GM21381 (cell line): ENCODE results near the gene NES.

Experiments used
- ATAC-seq: cut with Tn5 transposase; IDR thresholded peaks from one replicate; pipeline ENCODE4 v1.9.1; 2021; ENCODE audit warnings: mild to moderate bottlenecking, moderate library complexity; ENCODE audit not compliant: unreplicated experiment

NES gene, protein sequence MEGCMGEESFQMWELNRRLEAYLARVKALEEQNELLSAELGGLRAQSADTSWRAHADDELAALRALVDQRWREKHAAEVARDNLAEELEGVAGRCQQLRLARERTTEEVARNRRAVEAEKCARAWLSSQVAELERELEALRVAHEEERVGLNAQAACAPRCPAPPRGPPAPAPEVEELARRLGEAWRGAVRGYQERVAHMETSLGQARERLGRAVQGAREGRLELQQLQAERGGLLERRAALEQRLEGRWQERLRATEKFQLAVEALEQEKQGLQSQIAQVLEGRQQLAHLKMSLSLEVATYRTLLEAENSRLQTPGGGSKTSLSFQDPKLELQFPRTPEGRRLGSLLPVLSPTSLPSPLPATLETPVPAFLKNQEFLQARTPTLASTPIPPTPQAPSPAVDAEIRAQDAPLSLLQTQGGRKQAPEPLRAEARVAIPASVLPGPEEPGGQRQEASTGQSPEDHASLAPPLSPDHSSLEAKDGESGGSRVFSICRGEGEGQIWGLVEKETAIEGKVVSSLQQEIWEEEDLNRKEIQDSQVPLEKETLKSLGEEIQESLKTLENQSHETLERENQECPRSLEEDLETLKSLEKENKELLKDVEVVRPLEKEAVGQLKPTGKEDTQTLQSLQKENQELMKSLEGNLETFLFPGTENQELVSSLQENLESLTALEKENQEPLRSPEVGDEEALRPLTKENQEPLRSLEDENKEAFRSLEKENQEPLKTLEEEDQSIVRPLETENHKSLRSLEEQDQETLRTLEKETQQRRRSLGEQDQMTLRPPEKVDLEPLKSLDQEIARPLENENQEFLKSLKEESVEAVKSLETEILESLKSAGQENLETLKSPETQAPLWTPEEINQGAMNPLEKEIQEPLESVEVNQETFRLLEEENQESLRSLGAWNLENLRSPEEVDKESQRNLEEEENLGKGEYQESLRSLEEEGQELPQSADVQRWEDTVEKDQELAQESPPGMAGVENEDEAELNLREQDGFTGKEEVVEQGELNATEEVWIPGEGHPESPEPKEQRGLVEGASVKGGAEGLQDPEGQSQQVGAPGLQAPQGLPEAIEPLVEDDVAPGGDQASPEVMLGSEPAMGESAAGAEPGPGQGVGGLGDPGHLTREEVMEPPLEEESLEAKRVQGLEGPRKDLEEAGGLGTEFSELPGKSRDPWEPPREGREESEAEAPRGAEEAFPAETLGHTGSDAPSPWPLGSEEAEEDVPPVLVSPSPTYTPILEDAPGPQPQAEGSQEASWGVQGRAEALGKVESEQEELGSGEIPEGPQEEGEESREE (N-terminal part only)

DNA sequence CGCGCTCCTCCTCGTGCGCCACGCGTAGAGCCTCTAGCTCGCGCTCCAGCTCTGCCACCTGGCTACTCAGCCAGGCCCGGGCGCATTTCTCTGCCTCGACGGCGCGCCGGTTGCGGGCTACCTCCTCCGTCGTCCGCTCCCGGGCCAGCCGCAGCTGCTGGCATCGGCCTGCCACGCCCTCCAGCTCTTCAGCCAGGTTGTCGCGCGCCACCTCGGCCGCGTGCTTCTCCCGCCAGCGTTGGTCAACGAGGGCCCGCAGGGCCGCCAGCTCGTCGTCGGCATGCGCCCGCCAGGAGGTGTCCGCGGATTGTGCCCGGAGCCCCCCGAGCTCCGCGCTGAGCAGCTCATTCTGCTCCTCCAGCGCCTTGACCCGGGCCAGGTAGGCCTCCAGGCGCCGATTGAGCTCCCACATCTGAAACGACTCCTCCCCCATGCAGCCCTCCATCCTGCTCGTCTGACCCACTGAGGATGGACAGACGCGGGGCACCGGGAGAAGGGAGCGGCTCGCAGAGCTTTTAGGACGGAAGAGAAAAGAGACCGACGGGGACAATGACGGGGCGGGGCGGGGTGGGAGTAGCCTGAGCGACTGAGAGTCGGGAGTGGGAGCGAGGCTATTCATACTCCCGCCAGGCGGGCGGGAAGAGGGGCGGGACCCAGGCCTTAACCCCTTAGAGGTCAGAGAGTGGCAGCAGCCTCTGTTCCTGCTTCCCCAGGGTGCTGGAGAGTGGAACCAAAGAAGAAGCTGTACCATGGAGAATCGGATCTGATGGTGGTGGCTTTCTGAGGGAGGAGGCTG, at the start of gene NES:
NES (minus strand) TSS at position 588 of the 796 bp plus-strand sequence; CDS start at position 445, 143 bp downstream.
- ATAC-seq = no peak

DNA sequence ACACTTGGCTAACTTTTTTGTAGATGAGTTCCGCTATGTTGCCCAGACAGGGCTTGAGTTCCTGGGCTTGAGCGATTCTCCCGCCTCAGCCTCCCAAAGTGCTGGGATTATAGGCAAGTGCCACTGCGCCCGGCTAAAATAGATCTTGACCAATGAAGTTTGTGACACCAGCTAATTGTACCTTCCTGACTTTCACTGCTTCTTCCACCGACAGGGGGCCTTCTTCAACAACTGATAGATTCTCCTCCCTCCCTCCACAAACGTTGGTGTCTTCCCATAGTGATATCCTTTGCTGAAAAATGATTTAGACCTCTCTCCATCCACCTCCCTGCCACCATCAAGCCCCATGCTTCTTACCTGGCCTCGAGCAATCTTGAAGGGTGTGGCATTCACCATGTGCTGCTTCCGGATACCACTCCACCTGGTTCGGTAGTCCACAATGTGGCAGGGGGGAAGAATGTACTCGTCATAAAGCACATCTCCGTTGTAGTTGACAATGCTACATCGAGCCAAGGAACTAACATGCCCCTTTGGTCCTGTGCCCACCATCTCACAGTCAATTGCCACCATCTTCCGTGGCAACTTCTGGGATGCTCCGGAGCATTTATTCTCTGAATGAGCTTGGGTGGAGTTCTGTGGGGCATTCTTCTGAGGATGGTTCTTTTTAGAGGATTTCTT, 49.5 kb upstream of the NES start:
- no peak for ATAC-seq

DNA sequence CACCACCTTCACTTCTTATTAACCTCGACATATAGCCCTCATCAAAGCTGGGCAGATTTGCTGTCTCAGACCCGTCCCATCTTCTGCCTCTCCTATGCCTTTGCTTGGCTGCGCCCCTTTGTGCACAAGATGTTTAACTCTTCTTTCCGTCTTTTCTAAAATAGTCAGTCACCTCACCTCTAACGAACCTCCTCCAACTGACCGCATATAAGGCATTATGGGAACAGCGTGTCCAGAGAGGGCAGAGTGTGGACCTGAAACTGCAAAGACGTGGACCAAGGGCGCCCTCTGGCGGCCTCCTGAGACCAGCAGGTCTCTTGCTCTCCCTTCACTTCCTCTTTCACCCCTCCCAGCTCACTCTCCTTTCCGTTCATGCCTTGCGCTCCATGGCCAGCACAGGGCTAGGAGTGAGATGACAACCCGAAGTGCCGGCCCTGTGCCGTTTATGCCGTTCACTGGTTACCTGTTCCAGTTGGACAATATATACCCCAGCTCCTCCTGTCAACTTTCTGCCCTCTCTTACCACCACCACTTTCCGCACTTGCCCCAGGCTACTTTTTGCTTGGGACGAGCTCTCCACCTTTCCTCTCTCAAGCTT, 48.6 kb upstream of the NES start:
- ATAC-seq = no peak

DNA sequence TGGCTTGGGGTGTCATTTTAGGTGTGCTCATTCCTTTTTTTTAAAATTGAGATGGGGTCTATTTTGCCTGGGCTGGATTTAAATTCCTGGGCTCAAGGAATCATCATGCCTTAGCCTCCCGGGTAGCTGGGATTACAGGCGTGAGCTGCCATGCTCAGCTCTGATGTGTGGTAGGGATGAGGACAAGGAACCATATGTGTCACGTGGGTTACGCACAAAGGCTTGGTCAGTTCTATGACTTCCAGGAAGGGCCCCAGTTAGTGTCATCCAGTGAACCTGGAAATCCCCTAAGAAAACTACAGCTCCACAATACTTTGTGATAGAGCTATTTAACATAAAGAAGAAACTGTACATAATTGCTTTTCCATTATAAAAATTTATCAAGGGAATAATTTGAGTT, 44.3 kb upstream of the NES start:
- no peak for ATAC-seq

DNA sequence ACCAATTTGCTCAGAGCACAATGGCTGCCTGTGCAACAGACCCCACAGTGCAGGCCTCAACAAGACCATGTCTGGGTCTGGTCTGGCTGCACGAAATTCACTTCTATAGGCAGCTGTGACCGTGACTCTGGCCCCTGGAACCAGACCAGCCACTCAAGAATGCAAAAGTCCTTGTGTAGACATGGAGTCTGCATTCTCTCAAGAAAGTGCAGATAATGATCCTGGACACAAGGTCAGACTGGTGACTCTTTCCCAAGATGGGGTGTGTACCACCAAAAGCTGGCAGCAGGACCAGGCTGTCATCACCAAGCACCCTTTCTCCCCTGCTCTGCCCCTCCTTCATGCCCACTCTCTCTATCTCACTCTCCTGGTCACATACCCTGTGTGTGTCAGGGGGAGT, 43.9 kb upstream of the NES start:
- ATAC-seq = no peak

DNA sequence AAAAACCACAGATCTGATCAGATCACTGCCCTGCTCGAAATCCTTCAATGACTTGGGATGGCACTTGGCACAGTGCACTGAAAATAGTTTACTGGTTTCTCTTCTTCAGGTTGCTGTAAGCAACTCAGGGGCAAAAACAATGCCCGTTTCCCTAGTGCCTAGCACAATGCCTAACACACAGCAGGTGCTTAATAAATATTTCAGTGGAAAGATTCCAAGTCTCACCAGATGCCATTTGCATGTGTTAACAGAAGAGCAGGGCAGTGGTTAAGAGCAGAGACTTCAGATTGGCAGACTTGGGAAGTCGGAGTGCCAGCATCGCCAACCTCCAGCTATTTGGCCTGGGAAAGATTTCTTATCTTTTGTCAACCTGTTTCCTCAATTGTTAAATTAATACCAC, 40.1 kb upstream of the NES start:
- no peak for ATAC-seq

DNA sequence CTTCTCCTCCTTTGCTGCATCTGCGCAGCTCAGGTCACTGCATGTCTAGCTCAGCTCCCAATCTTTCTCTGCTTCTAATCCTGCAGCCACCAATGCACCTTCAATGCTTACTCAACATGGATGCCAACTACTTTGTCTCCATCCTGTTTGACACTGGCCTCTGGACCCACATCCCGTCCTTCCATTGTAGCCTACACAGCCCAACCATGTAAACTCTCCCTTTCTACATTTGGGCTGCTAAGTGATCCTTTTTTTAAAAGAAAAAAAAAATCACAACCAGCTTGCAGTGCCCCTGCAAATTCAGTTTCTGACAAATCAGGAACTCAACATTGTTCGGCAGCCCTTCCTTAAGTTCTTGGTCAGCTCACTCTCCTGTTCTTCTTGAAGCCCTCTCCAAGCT, 37.6 kb upstream of the NES start:
- no peak for ATAC-seq

DNA sequence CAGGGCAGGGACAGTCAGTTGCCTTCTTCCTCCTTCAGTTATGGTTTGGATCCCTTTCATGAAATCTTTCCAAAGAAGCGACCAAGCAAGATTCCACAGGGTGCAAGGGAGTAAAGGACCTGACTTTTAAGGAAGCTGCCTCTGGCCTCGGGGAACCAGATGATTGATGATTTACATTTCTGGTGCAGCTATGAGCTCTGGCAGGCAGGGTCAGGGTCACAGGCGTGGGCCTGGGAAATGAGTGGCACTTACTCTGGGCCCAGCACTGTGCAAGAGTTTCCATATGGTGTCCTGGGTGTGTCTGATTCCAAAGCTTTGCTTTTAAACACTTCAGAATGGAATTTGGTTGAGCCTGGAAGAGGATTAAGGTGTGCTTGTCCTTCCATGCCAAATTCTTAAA, 35.4 kb upstream of the NES start:
- no peak for ATAC-seq

DNA sequence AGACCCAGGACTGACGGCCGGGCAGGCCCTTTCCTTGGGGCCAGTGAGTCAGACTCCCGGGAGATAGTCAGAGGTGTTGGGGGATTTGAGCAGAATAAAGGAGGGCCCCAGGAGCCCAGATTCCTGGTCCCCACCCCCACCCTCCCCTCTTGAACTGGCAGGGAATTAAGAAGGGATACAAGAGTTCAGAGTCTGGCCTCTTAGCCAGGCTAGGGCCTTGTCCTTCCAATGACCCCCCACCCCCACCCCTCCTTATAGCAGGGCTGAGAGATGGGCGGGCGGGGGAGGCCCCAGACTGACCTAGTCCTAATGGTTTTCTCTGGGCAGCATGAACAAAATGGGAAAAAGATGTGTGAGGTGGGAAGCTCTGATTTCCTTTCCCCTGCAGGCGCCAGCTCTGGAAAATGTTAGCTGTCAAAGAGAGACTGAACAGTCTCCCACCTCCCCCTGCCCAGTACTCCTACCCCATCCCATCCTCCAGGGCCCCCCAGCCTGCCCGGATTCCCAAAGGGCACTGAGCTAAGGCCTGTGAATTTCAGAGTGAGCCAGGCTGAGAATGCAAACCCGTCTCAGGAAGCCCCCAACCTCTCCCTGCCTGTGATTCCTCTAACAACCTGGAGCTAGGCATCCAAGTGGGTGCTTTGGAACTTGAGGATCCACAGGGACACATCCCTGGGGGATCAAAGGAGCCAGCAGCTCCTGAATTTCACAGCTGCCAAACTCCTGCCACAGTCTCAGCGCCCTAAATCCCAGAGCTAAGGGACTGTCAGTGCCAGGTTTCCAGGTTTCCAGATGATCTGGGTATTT, 34.0 kb upstream of the NES start:
- ATAC-seq = no peak

DNA sequence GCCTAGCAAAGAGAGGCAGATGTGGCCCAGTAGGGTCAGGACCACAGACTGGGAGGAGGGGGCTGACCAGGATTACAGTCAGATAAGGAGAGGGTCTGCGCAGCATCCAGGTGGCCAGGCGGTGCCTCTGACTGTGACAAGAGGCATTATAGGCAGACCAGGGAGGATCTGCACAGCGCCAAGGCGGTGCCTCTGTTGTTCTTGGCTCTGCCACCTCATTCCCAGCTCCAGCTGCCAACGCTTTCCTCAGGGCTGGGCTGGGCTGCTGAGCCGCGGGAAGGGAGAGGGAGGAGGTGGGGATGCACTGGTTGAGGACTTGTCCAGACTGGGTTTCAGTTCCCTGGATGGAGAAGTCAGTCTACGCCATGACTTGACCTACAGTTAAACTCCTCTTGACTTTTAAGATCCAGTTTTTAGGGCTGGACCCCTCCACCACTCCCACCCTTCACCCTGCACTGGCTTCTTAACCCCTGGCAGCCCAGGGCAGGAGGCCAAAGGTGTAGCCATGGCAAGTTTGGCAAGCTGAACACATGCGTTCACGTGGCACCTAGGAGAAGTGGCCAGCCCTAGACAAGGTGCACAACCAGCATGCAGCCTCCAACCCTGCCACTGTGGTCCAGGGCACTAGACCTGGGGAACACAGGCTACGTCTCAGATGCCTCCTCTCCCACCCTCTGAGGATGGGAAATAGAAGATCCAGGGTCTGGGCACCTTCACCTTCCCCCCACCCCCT, 32.7 kb upstream of the NES start:
- ATAC-seq = no peak

DNA sequence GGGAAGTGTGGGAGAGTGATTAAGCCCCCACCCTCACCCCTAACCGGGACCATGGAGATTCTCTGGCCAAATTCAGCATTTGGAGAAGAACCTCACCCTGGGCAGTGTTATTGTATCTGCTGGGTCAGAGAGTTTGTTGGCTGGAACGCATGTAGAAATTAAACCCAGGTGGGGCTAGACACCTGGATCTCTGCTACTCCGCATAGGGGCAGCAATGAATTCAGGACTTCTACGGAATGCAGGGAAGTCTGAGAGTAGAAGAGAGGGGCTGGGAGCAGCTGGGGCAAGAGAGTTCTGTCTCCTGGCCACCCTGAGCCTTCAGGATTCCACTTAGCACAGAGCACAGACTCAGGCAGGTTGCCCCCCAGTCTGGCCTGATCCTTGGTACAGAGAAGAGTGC, 31.8 kb upstream of the NES start:
- ATAC-seq = no peak

DNA sequence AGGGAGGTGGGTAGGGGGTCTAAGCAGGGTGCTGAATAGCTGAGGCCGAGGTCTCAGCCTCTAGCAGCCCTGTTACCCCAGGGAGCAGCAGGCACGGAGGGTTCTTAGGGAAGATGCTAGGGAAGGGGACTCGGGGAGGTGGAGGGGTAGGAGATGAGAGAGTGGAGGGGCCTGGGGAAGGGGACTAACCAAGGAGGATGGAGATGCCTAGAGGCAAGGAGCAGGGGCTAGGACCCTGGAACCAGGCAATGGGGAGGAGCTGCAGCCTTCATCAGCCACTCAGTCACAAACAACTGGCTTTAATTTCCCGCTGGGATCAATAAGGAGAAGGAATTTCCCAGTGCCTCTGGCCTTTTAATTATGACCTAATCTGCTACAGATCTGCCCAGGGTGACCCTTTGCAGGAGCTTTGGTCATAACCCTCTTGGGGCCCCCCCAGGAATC, 31.0 kb upstream of the NES start:
- ATAC-seq = no peak

DNA sequence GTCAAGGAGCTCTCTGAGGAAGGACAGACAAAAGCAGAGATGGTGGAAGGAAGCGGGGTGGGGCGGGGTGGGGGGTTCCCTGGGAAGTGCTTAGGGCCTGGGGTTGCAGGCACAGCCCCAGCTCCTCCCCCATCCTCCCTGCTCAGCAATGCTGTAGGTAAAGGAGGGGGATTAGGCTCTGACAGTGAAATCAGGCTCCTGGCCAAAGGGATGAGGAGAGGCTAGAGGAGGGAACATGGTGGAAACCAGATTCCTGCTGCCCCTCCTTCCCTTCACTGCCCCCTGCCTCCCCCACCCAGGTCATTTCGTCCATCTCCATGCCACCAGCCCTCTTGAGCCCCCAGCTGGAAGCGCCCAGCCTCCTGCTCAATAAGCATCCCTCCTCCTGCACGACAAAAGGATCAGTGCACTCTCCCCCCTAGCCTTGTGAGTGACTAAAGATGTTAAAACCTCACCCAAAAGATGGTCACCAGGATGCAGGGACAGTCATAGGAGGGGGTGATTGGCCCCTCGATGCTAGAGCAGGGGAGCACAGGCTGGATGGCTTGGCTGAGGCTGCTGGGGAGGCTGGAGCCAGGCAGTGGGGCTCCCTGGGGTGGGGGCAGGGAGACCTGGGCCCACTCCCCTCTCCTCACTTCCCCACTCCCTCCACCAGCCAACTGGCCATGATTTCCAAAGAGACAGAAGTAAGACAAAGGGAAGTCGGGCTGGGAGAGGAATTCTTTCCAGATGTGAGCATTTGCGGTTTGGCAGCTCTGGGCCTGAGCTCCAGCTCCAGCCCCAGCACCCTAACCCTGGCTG, 30.4 kb upstream of the NES start:
- ATAC-seq = no peak

DNA sequence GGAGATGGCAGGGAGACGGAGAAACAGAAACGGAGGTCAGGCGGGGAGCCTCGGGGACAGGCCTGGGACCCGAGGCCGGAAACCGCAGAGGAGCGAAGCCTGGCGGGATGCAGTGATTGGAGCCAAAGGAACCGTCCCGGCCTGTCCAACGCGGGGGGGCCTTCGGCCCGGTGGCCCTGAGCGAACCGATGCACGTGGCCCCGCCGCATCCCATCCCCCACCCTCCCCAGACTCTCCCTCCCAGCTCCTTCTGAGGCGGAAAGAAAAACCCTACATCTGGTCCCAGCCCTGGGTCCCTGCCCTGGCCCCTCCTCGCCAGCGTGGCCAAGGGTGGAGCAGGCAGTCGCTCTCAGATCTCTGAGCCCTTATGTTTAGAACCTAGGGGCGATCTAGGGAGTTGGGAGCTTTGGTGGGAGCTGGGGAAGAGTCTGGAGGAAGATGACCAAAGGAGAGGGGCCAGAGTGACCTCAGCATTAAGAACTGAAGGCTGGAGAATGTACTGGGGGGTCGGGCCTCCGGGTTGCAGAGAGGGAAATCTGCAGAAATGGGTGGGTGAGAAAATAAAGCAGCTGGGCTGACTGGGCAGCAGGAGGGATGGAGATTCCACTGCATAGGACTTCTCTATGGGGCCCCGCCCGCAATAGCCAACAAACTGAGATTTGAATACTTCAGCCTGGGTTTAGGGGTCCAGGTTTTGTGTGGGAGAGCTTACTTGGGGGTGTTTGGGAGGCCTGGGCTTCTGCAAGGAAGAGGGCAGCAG, 29.6 kb upstream of the NES start:
- no peak for ATAC-seq

DNA sequence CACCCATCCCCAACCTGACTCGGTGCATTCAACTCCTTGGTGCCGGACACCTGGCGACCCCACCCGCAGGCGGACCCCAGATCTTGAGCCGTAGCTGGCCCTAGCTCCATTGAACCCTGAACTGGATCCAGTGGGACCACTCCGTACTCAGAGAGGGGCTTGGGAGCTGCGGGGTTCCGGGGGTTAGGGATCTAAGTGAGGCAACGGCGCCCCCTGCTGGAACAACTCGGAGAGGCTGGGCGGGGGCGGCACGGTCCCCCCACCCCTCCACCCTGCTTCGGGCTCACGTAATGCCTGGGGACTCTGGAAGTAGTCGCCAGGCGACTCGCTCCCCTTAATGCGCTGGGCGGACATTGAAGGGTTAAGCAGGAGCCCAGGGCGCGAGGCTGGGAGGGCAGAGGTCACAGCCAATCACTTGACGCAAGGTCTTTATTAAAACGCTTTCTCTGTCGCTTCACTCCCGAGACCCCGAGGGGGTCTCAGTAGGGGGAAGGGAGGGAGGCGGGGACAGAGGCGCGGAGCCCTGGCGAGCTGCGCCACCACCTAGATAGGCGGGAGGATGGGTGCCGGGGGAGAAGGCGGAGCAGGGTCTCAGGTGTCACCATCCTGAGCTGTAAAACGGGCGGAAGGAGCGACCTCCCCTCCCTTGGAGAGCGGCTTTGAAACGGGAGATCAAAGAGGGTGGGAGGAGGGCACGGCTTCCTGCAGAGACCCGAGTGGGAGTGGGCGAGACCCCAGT, 28.9 kb upstream of the NES start:
- no peak for ATAC-seq
